Upper lobe of left lung (tissue), 6 donors: ENCODE results near the gene ABCD1. TPM values are rescaled to one million over a fixed set of nuclear protein-coding genes. Genes with fewer than 3 reads are reported as not detected.

Source experiments
- ATAC-seq, 2 donors: fragments of 200-7000 bp; cut with Tn5 transposase; one replicate each; pipeline ENCODE4 v1.9.1; 2022; ENCODE audit warnings: mild to moderate bottlenecking in 2 of 2, moderate library complexity in 2 of 2; ENCODE audit not compliant: low FRiP score in 2 of 2
- DNase-seq, 2 donors: peaks; one replicate each; pipeline ENCODE4 v3.0.0-alpha.2; 2019 to 2020
- H3K27ac ChIP-seq, 4 donors: fragments of 200-600 bp; sonication (generic); one replicate each; pipeline ENCODE4 v1.5.1; 2016 to 2019
- H3K27me3 ChIP-seq, 4 donors: fragments of 200-600 bp; sonication (generic); one replicate each; pipeline ENCODE4 v1.5.1; 2017 to 2019
- H3K36me3 ChIP-seq, 4 donors: fragments of 200-600 bp; sonication (generic); one replicate each; pipeline ENCODE4 v1.5.1; 2016 to 2019
- H3K4me1 ChIP-seq, 4 donors: fragments of 200-600 bp; sonication (generic); one replicate each; pipeline ENCODE4 v1.5.1; 2018 to 2019
- H3K4me3 ChIP-seq, 4 donors: fragments of 200-600 bp; sonication (generic); one replicate each; pipeline ENCODE4 v1.5.1; 2017 to 2019; ENCODE audit warnings: mild to moderate bottlenecking in 2 of 4, moderate library complexity in 1 of 4
- H3K9me3 ChIP-seq, 4 donors: fragments of 200-600 bp; sonication (generic); one replicate each; pipeline ENCODE4 v1.5.1; 2018 to 2019
- EP300 ChIP-seq, 4 donors: sonication (generic); formaldehyde crosslinking; IDR thresholded peaks; one replicate each; pipeline ENCODE4 v1.5.1; 2017; ENCODE audit warnings: antibody characterized with exemption in 4 of 4, control low read depth in 2 of 4
- POLR2A ChIP-seq, 4 donors: fragments of 450-650 bp; IDR thresholded peaks; one replicate each; pipeline ENCODE4 v1.5.1; 2016 to 2017; ENCODE audit warnings: antibody characterized with exemption in 4 of 4, mild to moderate bottlenecking in 2 of 4
- POLR2AphosphoS5 ChIP-seq, 2 donors: sonication (generic); formaldehyde crosslinking; IDR thresholded peaks; one replicate each; pipeline ENCODE4 v1.5.1; 2017; ENCODE audit warnings: antibody characterized with exemption in 2 of 2
- WGBS, 2 donors: methylation state at CpG; one replicate each; pipeline ENCODE4 v1.1.5; 2017 to 2018; 5-methylcytosine and 5-hydroxymethylcytosine counted together
- total RNA-seq, 6 donors: library from RNA; depleted of rRNA in 4 of 6; stranded (reverse); fragments of >200 nt in 4 of 6; gene quantifications; one replicate each; pipeline versions ENCODE4 v1.1.0 to v1.2.1, GENCODE V29; 2016 to 2021
- TF ChIP-seq, protein P1 (sequence below), 6 experiments: fragments of 450-650 bp in 4 of 6; fragments of 200-600 bp in 2 of 6; sonication (generic) in 2 of 6; IDR thresholded peaks; one replicate each; pipeline ENCODE4 v1.5.1; 2016 to 2019; ENCODE audit warnings: antibody characterized with exemption in 6 of 6
- donor health status: DM: no; HTN: no; CAD: no; lungs with moderate emphysema.
- donor health status: DM: no; HTN: yes; CAD: no; lungs with severe emphysema.

ABCD1 gene
- total RNA-seq, 6 donors from 2014 or later, result 9.8 to 28.1 (median 17.9) TPM

DNA sequence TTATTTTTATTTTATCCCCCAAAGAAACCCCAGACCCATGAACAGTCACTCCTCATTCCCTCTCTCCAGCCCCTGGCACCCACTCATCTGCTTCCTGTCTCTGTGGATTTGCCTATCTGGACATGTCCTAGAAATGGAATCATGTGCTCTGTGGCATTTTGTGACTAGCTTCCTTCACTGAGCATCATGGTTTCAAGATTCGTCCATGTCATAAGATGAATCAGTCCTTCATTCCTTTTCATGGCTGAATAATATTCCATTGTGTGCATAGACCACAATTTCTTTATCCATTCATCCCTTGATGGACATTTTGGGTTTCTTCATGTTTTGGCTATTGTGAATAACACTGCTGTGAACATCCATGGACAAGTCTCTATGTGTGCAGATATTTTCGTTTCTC lies 10.2 kb downstream of the ABCD1 start:
- 82 to 90% methylated on average over 2 of the region's 2 CpGs for WGBS, 2 donors

DNA sequence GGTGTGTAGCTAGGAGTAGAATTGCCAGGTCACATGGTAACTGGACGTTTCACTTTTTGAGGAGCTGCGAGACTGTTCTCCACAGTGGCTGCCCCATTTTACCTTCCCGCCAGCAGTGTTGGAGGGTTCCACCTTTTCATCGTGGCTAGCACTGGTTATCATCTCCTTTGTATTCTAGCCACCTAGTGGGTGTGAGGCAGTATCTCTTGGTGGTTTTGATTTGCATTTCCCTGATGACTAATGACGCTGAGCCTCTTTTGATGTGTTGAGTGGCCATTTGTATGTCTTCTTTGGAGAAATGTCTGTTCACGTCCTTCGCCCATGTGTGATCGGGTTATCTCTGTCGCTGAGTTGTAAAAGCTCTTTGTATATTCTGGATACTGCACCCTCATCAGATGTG lies 10.6 kb downstream of the ABCD1 start:
- 82 to 89% methylated on average over 9 of the region's 9 CpGs for WGBS, 2 donors
- Histone ChIP-seq H3K4me1 (no peaks in the 10 kb centered on the region), H3K9me3 (peaks cover 0 to 16% (median 0%) of the 10 kb centered on the region in 4 donors), H3K27ac (no peak overlapping the region), H3K4me3 (no peak overlapping the region), H3K27me3 (no peaks in the 10 kb centered on the region), H3K36me3 (peaks cover 0 to 22% (median 8%) of the 10 kb centered on the region in 4 donors)
- no peak for TF ChIP-seq EP300 (IDR thresholded peaks at IDR 0.05)
- no peak for TF ChIP-seq POLR2A (IDR thresholded peaks at IDR 0.05)
- TF ChIP-seq, protein P1, sequence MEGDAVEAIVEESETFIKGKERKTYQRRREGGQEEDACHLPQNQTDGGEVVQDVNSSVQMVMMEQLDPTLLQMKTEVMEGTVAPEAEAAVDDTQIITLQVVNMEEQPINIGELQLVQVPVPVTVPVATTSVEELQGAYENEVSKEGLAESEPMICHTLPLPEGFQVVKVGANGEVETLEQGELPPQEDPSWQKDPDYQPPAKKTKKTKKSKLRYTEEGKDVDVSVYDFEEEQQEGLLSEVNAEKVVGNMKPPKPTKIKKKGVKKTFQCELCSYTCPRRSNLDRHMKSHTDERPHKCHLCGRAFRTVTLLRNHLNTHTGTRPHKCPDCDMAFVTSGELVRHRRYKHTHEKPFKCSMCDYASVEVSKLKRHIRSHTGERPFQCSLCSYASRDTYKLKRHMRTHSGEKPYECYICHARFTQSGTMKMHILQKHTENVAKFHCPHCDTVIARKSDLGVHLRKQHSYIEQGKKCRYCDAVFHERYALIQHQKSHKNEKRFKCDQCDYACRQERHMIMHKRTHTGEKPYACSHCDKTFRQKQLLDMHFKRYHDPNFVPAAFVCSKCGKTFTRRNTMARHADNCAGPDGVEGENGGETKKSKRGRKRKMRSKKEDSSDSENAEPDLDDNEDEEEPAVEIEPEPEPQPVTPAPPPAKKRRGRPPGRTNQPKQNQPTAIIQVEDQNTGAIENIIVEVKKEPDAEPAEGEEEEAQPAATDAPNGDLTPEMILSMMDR (IDR thresholded peaks at IDR 0.05), result no peak
- TF ChIP-seq POLR2AphosphoS5 (IDR thresholded peaks at IDR 0.05), result no peak
- no peak for ATAC-seq
- DNase-seq, result no peak

More for the DNA sequence above, 10.2 kb downstream of the ABCD1 start:
- peaks cover 0 to 18% (median 0%) of the 10 kb centered on the region in 4 donors for H3K9me3 ChIP-seq
- no peak for DNase-seq
- no peaks in the 10 kb centered on the region for H3K27me3 ChIP-seq
- no peak for ATAC-seq
- H3K36me3 ChIP-seq, result peaks cover 0 to 20% (median 8%) of the 10 kb centered on the region in 4 donors
- no peak overlapping the region for H3K4me3 ChIP-seq
- no peak overlapping the region for H3K27ac ChIP-seq
- TF ChIP-seq POLR2AphosphoS5 (IDR thresholded peaks at IDR 0.05) (no peak), EP300 (IDR thresholded peaks at IDR 0.05) (no peak), POLR2A (IDR thresholded peaks at IDR 0.05) (no peak)
- TF ChIP-seq, protein P1 (IDR thresholded peaks at IDR 0.05), result no peak
- no peaks in the 10 kb centered on the region for H3K4me1 ChIP-seq

DNA sequence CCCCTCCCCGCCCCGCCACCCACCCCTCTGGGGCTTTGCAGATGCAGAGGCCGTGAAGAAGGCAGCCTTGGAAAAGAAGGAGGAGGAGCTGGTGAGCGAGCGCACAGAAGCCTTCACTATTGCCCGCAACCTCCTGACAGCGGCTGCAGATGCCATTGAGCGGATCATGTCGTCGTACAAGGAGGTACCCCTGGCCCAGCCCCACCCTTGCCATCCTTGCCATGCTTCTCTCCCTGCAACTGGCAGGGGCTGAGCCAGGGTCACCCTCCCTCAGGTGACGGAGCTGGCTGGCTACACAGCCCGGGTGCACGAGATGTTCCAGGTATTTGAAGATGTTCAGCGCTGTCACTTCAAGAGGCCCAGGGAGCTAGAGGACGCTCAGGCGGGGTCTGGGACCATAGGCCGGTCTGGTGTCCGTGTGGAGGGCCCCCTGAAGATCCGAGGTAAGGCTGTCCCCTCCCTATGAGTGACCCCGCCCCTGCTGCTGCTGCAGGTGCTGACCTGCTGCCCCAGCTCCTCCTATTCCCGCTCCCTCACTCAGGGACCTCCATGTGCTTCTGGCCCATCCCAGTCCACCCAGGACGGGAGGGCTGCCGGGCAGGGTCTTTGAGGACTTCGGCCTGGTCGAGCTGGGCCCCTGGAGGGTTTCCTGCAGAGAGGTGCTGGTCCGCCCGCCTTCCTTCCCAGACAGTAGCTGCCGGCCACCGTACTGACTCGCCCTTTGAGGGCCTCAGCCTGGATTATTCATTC lies 11.6 kb downstream of the ABCD1 start:
- 88 to 93% methylated on average over 9 to 30 of the region's 30 CpGs for WGBS, 2 donors
- Histone ChIP-seq H3K9me3 (peaks cover 0 to 13% (median 0%) of the 10 kb centered on the region in 4 donors), H3K27ac (no peak overlapping the region), H3K4me1 (no peaks in the 10 kb centered on the region), H3K27me3 (no peaks in the 10 kb centered on the region), H3K4me3 (no peak overlapping the region), H3K36me3 (peaks cover 0 to 24% (median 13%) of the 10 kb centered on the region in 4 donors)
- ATAC-seq, result no peak
- no peak for DNase-seq
- TF ChIP-seq, protein P1 (IDR thresholded peaks at IDR 0.05), result no peak
- TF ChIP-seq POLR2AphosphoS5 (IDR thresholded peaks at IDR 0.05) (no peak), POLR2A (IDR thresholded peaks at IDR 0.05) (no peak), EP300 (IDR thresholded peaks at IDR 0.05) (no peak)

DNA sequence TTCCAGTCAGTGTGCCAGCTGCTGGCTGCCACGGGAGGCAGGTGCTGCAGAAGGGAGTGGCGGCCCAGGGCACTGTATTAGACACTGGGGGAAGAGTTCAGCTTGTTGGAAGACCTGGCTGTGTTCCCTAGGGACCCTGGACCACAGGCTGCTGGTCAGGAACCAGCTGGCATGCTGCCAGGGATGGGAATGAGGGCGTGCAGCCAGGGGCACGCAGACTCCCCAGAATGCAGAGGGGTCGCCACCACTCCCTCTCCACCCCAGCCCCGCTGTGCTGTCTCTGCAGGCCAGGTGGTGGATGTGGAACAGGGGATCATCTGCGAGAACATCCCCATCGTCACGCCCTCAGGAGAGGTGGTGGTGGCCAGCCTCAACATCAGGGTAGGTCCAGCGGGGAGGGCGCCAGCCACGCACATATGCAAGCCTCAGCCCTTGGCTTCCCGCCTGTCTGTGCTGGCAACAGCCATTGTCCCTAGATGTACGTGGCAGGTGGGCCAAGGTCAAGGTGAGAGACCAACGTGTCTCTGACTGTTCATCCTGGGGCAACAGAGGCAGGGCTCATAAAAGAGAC lies 12.3 kb downstream of the ABCD1 start:
- Histone ChIP-seq H3K27ac (no peak overlapping the region), H3K4me3 (no peak overlapping the region), H3K9me3 (peaks cover 0 to 7% (median 0%) of the 10 kb centered on the region in 4 donors), H3K4me1 (no peaks in the 10 kb centered on the region), H3K27me3 (no peaks in the 10 kb centered on the region), H3K36me3 (peaks cover 0 to 25% (median 14%) of the 10 kb centered on the region in 4 donors)
- TF ChIP-seq EP300 (IDR thresholded peaks at IDR 0.05) (no peak), POLR2A (IDR thresholded peaks at IDR 0.05) (no peak), POLR2AphosphoS5 (IDR thresholded peaks at IDR 0.05) (no peak)
- TF ChIP-seq, protein P1 (IDR thresholded peaks at IDR 0.05), result no peak
- DNase-seq (no peak), ATAC-seq (no peak)
- 81% methylated on average over 15 of the region's 15 CpGs; no CpG with 5 or more reads in 1 of the 2 donors for WGBS, 2 donors
